IMR-90 (cell line): ENCODE results near the gene PIK3R3. TPM values are rescaled to one million over a fixed set of nuclear protein-coding genes. Genes with fewer than 3 reads are reported as not detected.
A peak's percentile ranks its signal among the peaks of the same experiment; 100 is the strongest.

Source experiments
- ATAC-seq: fragments of 200-7000 bp; cut with Tn5 transposase; 2 replicates; pipeline ENCODE4 v1.9.1; 2020; ENCODE audit warnings: low read depth, mild to moderate bottlenecking, moderate library complexity
- BruUV-seq: library from RNA; stranded (reverse); fragments of 400-500 nt; replicated peaks from 2 replicates; lab custom pipeline; 2021; lab: Mats Ljungman, UMichigan
- CTCF ChIA-PET: fragments of 300-600 bp; formaldehyde crosslinking; extraction: SDS; loops from one replicate; lab custom pipeline; 2021; ENCODE audit warnings: antibody characterized with exemption; lab: Yijun Ruan, JAX
- POLR2A ChIA-PET: fragments of 300-600 bp; sonication (Branson Sonifier 250); formaldehyde crosslinking; loops from one replicate; lab custom pipeline; 2022; ENCODE audit warnings: antibody characterized with exemption; ENCODE audit not compliant: unreplicated experiment; lab: Charles Lee
- DNase-seq: peaks from one replicate; pipeline ENCODE4 v3.0.0; 2013
- H2AFZ ChIP-seq: replicated peaks from 2 replicates; pipeline ENCODE3; 2013; ENCODE audit warnings: low read length, mild to moderate bottlenecking; ENCODE audit not compliant: poor library complexity
- H2AK5ac ChIP-seq: 2 replicates; pipeline ENCODE4 v1.6.1; 2013; ENCODE audit warnings: low read depth, low read length, inconsistent platforms
- H2AK9ac ChIP-seq: replicated peaks from 2 replicates; pipeline ENCODE3; 2013; ENCODE audit warnings: mild to moderate bottlenecking, low read depth, low read length, moderate library complexity; ENCODE audit not compliant: poor library complexity
- H2BK120ac ChIP-seq: 2 replicates; pipeline ENCODE4 v1.6.1; 2013; ENCODE audit warnings: low read depth, low read length, inconsistent platforms
- H2BK15ac ChIP-seq: 3 replicates; pipeline ENCODE4 v1.6.1; 2013; ENCODE audit warnings: low read depth, low read length, inconsistent platforms
- H2BK20ac ChIP-seq: 2 replicates; pipeline ENCODE4 v1.6.1; 2013; ENCODE audit warnings: low read depth, mild to moderate bottlenecking, inconsistent platforms, low read length, moderate library complexity
- H2BK5ac ChIP-seq: 2 replicates; pipeline ENCODE4 v1.6.1; 2013; ENCODE audit warnings: mild to moderate bottlenecking, low read depth, low read length, inconsistent platforms; ENCODE audit not compliant: poor library complexity, severe bottlenecking
- H3K14ac ChIP-seq: replicated peaks from 2 replicates; pipeline ENCODE4 v1.6.1; 2013; ENCODE audit warnings: low read depth, low read length, inconsistent platforms
- H3K18ac ChIP-seq: 2 replicates; pipeline ENCODE4 v1.6.1; 2013; ENCODE audit warnings: low read depth, low read length, control low read depth
- H3K23ac ChIP-seq: 2 replicates; pipeline ENCODE4 v1.6.1; 2013; ENCODE audit warnings: low read depth, low read length, inconsistent platforms
- H3K27ac ChIP-seq: 2 replicates; pipeline ENCODE4 v1.5.1; 2013; ENCODE audit warnings: mild to moderate bottlenecking, control low read depth, low read length; ENCODE audit not compliant: insufficient read depth
- H3K27me3 ChIP-seq: 2 replicates; pipeline ENCODE4 v1.6.1; 2013; ENCODE audit warnings: low read length; ENCODE audit not compliant: control insufficient read depth, insufficient read depth
- H3K36me3 ChIP-seq: 2 replicates; pipeline ENCODE4 v1.6.1; 2013; ENCODE audit warnings: low read length, mixed read lengths; ENCODE audit not compliant: control insufficient read depth, insufficient read depth
- H3K4ac ChIP-seq: 2 replicates; pipeline ENCODE4 v1.6.1; 2013; ENCODE audit warnings: low read depth, low read length, inconsistent platforms
- H3K4me1 ChIP-seq: 2 replicates; pipeline ENCODE4 v1.6.1; 2013; ENCODE audit warnings: low read length, mixed read lengths; ENCODE audit not compliant: control insufficient read depth, insufficient read depth
- H3K4me2 ChIP-seq: 2 replicates; pipeline ENCODE4 v1.6.1; 2013; ENCODE audit warnings: low read depth, mild to moderate bottlenecking, control low read depth, low read length, moderate library complexity
- H3K4me3 ChIP-seq: 2 replicates; pipeline ENCODE4 v1.5.1; 2013; ENCODE audit warnings: low read depth, mild to moderate bottlenecking, control low read depth, low read length, moderate library complexity; ENCODE audit not compliant: insufficient read depth
- H3K56ac ChIP-seq: 2 replicates; pipeline ENCODE4 v1.6.1; 2013; ENCODE audit warnings: low read length, inconsistent platforms; ENCODE audit not compliant: insufficient read depth; ENCODE audit errors: extremely low read depth
- H3K79me1 ChIP-seq, 2 experiments: 2 replicates each; pipeline ENCODE4 v1.6.1; 2013; ENCODE audit warnings: low read length in 2 of 2, inconsistent platforms in 1 of 2, low read depth in 1 of 2
- H3K9ac ChIP-seq: 2 replicates; pipeline ENCODE4 v1.6.1; 2013; ENCODE audit warnings: low read depth, low read length, control low read depth
- H3K9me1 ChIP-seq: 2 replicates; pipeline ENCODE4 v1.6.1; 2013; ENCODE audit warnings: low read length, inconsistent platforms; ENCODE audit not compliant: insufficient read depth
- H3K9me3 ChIP-seq: 2 replicates; pipeline ENCODE4 v1.6.1; 2013; ENCODE audit warnings: low read length; ENCODE audit not compliant: control insufficient read depth, insufficient read depth
- H4K20me1 ChIP-seq: 2 replicates; pipeline ENCODE4 v1.6.1; 2013; ENCODE audit warnings: low read length, inconsistent platforms; ENCODE audit not compliant: insufficient read depth
- H4K5ac ChIP-seq: 2 replicates; pipeline ENCODE4 v1.6.1; 2013; ENCODE audit warnings: mild to moderate bottlenecking, low read depth, low read length, control low read depth
- H4K8ac ChIP-seq, 2 experiments: 2 replicates each; pipeline ENCODE4 v1.6.1; 2013; ENCODE audit warnings: low read depth in 2 of 2, low read length in 2 of 2, control low read depth in 1 of 2, inconsistent platforms in 1 of 2
- H4K91ac ChIP-seq: 2 replicates; pipeline ENCODE4 v1.6.1; 2013; ENCODE audit warnings: low read depth, low read length, inconsistent platforms; ENCODE audit not compliant: insufficient read depth
- BHLHE40 ChIP-seq: fragments of 150-350 bp; IDR thresholded peaks from 2 replicates; pipeline ENCODE4 v1.6.1; 2016; ENCODE audit warnings: mild to moderate bottlenecking, low read depth, low read length
- CHD1 ChIP-seq: IDR thresholded peaks from 2 replicates; pipeline ENCODE4 v1.6.1; 2012; ENCODE audit warnings: low read depth, low read length, improper control_type of control experiment
- FOS ChIP-seq: fragments of 150-350 bp; IDR thresholded peaks from 2 replicates; pipeline ENCODE4 v1.6.1; 2016; ENCODE audit warnings: low read depth, low read length
- MAFK ChIP-seq: IDR thresholded peaks from 2 replicates; pipeline ENCODE4 v1.6.1; 2012; ENCODE audit warnings: low read depth, low read length, improper control_type of control experiment
- MAZ ChIP-seq: IDR thresholded peaks from 2 replicates; pipeline ENCODE4 v1.6.1; 2012; ENCODE audit warnings: low read depth, mild to moderate bottlenecking, low read length, improper control_type of control experiment, moderate library complexity, borderline replicate concordance
- MXI1 ChIP-seq: IDR thresholded peaks from 2 replicates; pipeline ENCODE4 v1.6.1; 2012; ENCODE audit warnings: low read depth, mild to moderate bottlenecking, low read length, moderate library complexity, borderline replicate concordance
- RFX5 ChIP-seq: IDR thresholded peaks from 2 replicates; pipeline ENCODE4 v1.8.0; 2012; ENCODE audit warnings: low read depth, mild to moderate bottlenecking, low read length, moderate library complexity
- WGBS, 2 experiments: methylation state at CpG; one replicate each; pipeline versions ENCODE4 v1.1.5 to v1.1.7; 2013; ENCODE audit warnings: missing lambda C conversion rate in 2 of 2; ENCODE audit not compliant: insufficient read length in 1 of 2; ENCODE audit errors: extremely low coverage in 2 of 2; 5-methylcytosine and 5-hydroxymethylcytosine counted together
- dilution Hi-C: fragments of 300-500 bp; cut with HindIII; formaldehyde crosslinking; loops from one replicate; pipeline ENCODE4 v1.14.3; 2018; ENCODE audit warnings: low sequenced_read_pairs; ENCODE audit not compliant: unreplicated experiment
- in situ Hi-C: fragments of 300-500 bp; cut with MboI; formaldehyde crosslinking; loops from 3 replicates; pipeline ENCODE4 v1.14.3; 2019; ENCODE audit warnings: low sequenced_read_pairs, inconsistent platforms, mixed read lengths
- intact Hi-C: fragments of 100-400 bp; cut with micrococcal nuclease; formaldehyde crosslinking; loops from 2 replicates; pipeline ENCODE4 v1.10.0; 2022
- polyA plus RNA-seq, 3 experiments: library from polyadenylated mRNA; depleted of rRNA; stranded (reverse); fragments of >200 nt; gene quantifications; 2 replicates each; pipeline ENCODE4 v1.2.3, GENCODE V29; 2012; ENCODE audit warnings: low replicate concordance in 1 of 3
- total RNA-seq: library from RNA; depleted of rRNA; stranded (reverse); fragments of >200 nt; gene quantifications from 2 replicates; pipeline ENCODE4 v1.2.3, GENCODE V29; 2012
- TF ChIP-seq, protein P1 (sequence below): fragments of 150-350 bp; IDR thresholded peaks from 2 replicates; pipeline ENCODE4 v1.6.1; 2017; ENCODE audit warnings: mild to moderate bottlenecking, antibody characterized with exemption, low read length, low read depth

The PIK3R3 gene
- total and polyA plus RNA-seq, 2 of the 4 experiments (the other 2 are of a cell fraction): 5.3 to 9.9 TPM

DNA sequence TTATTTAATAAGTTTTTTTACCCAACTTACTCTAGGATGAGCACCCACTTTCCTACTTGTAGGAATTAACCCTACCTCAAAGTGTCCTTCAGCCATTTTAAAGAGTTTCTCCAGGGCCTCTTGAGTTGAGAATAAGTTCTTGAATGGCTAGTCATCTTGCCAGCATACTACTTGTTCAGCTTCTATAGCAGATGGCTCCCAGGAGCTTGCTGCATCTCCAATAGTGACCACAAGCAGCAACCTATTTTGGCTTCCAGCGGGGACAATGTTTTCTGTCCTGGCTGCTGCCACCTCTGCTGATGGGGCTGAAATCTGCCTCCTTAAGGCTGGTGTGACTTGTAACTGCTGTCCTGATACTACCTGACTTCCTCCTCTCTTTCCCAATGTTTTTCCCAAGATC lies 20.8 kb upstream of the PIK3R3 start:
- H4K91ac ChIP-seq: no peak overlapping the region
- no peaks in the 10 kb centered on the region; the same call in 1 of the 2 replicates for H3K9me1 ChIP-seq
- no peak overlapping the region for H4K5ac ChIP-seq
- BruUV-seq: no TSS peak
- H2AFZ ChIP-seq: peak overlapping the region; percentile 73
- H3K36me3 ChIP-seq: no peaks in the 10 kb centered on the region
- no peak overlapping the region for H2BK15ac ChIP-seq
- H3K79me1 ChIP-seq: no peaks in the 10 kb centered on the region
- no peak overlapping the region for H3K56ac ChIP-seq
- no peak overlapping the region; the same call in 1 of the 2 replicates for H3K23ac ChIP-seq
- intact Hi-C loops: no loop called here
- 80% methylated on average over 1 of the region's 1 CpG; no CpG with 5 or more reads in 1 of the 2 experiments for WGBS, 2 experiments
- peaks cover 2% of the 10 kb centered on the region; the same call in 1 of the 2 replicates for H3K4me1 ChIP-seq
- H2BK20ac ChIP-seq: peak overlapping the region; percentile 6; the same call in 1 of the 2 replicates
- ATAC-seq (no peak), DNase-seq (peak; percentile 22)
- H3K9ac ChIP-seq: no peak overlapping the region
- TF ChIP-seq MAZ (no peak), BHLHE40 (no peak), FOS (no peak), MXI1 (no peak), MAFK (no peak), CHD1 (no peak), RFX5 (no peak)
- TF ChIP-seq, protein P1, sequence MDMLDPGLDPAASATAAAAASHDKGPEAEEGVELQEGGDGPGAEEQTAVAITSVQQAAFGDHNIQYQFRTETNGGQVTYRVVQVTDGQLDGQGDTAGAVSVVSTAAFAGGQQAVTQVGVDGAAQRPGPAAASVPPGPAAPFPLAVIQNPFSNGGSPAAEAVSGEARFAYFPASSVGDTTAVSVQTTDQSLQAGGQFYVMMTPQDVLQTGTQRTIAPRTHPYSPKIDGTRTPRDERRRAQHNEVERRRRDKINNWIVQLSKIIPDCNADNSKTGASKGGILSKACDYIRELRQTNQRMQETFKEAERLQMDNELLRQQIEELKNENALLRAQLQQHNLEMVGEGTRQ: no peak
- no peak overlapping the region for H2AK5ac ChIP-seq
- no peaks in the 10 kb centered on the region; the same call in 1 of the 2 replicates for H3K27me3 ChIP-seq
- dilution Hi-C loops: no loop called here
- no peak overlapping the region for H3K27ac ChIP-seq
- no peak overlapping the region for H3K4me3 ChIP-seq
- CTCF ChIA-PET: no interaction called here
- no peak overlapping the region for H3K18ac ChIP-seq
- no peak overlapping the region for H3K4ac ChIP-seq
- H4K8ac ChIP-seq: no peak overlapping the region
- POLR2A ChIA-PET: no interaction called here
- no peak overlapping the region; the same call in 1 of the 2 replicates for H3K14ac ChIP-seq
- in situ Hi-C loops: no loop called here
- no peaks in the 10 kb centered on the region for H4K20me1 ChIP-seq
- H3K4me2 ChIP-seq: no peak overlapping the region
- no peak overlapping the region for H2AK9ac ChIP-seq
- no peak overlapping the region for H2BK5ac ChIP-seq
- no peaks in the 10 kb centered on the region for H3K9me3 ChIP-seq
- H2BK120ac ChIP-seq: no peak overlapping the region
